Mammary epithelial cell (primary cell): ENCODE measurements around the gene PRR32.

Experiments used
- EZH2 ChIP-seq: IDR thresholded peaks from 2 replicates; pipeline ENCODE4 v1.6.1; 2012; ENCODE audit warnings: low read length, inconsistent platforms, borderline replicate concordance
- TF ChIP-seq, protein P1 (sequence below), 2 donors: IDR thresholded peaks in 1 of 2; conservative IDR thresholded peaks in 1 of 2; 2 replicates each; pipeline ENCODE4 v1.5.1; 2011 to 2012; ENCODE audit warnings: inconsistent platforms in 2 of 2, low read length in 2 of 2, mild to moderate bottlenecking in 2 of 2, control low read depth in 1 of 2, low read depth in 1 of 2; ENCODE audit not compliant: insufficient read depth in 1 of 2; ENCODE audit errors: extremely low read depth in 1 of 2

DNA sequence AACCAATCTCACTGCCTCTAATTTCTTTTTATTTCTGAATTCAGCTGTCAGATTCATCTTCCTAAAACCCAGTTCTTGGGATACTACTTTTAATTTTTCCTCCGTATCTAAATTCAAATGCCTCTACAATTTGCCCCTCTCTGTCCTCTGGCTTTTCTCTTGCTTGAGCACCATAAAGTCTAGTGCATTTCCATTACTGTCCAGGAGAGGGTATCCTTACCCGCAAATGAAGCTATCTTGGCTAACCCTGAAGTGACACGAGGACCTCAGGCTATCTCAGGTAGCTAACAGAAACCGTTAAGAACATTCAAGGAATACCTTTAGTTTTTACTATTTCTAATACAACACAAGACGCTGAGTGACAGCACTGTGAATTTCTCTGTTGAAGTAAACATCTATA, 49.4 kb upstream of the PRR32 start:
- TF ChIP-seq, protein P1, sequence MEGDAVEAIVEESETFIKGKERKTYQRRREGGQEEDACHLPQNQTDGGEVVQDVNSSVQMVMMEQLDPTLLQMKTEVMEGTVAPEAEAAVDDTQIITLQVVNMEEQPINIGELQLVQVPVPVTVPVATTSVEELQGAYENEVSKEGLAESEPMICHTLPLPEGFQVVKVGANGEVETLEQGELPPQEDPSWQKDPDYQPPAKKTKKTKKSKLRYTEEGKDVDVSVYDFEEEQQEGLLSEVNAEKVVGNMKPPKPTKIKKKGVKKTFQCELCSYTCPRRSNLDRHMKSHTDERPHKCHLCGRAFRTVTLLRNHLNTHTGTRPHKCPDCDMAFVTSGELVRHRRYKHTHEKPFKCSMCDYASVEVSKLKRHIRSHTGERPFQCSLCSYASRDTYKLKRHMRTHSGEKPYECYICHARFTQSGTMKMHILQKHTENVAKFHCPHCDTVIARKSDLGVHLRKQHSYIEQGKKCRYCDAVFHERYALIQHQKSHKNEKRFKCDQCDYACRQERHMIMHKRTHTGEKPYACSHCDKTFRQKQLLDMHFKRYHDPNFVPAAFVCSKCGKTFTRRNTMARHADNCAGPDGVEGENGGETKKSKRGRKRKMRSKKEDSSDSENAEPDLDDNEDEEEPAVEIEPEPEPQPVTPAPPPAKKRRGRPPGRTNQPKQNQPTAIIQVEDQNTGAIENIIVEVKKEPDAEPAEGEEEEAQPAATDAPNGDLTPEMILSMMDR (conservative IDR thresholded peaks at IDR 0.05 in 1 of 2, IDR thresholded peaks at IDR 0.05 in 1 of 2; ENCODE audit: extremely low read depth in 1 of 2, insufficient read depth in 1 of 2, low read depth in 1 of 2, low read length in 2 of 2), result peak; percentile 47 to 66
- TF ChIP-seq EZH2, result no peak
